Renal cortical epithelial cell (primary cell): ENCODE data around the gene PALM. TPM values are rescaled to one million over a fixed set of nuclear protein-coding genes. Genes with fewer than 3 reads are reported as not detected.
"Not testable (repeated sequence)": the region's sequence is repeated elsewhere in the genome, so short reads cannot be mapped to it uniquely, and the experiment has no call there.

Experiments
- DNase-seq: peaks from one replicate; pipeline ENCODE4 v3.0.0-alpha.2; 2011; ENCODE audit warnings: low read depth
- total RNA-seq: library from RNA; depleted of rRNA; stranded (reverse); fragments of >200 nt; gene quantifications from 2 replicates; pipeline ENCODE4 v1.2.3, GENCODE V29; 2014

Gene PALM
- total RNA-seq, 1 donor from 2014 or later: 45.4 TPM

GRCh38 chr19:679418-680286 lies 29.1 kb upstream of the PALM start:
- DNase-seq: peak; percentile 25

DNA sequence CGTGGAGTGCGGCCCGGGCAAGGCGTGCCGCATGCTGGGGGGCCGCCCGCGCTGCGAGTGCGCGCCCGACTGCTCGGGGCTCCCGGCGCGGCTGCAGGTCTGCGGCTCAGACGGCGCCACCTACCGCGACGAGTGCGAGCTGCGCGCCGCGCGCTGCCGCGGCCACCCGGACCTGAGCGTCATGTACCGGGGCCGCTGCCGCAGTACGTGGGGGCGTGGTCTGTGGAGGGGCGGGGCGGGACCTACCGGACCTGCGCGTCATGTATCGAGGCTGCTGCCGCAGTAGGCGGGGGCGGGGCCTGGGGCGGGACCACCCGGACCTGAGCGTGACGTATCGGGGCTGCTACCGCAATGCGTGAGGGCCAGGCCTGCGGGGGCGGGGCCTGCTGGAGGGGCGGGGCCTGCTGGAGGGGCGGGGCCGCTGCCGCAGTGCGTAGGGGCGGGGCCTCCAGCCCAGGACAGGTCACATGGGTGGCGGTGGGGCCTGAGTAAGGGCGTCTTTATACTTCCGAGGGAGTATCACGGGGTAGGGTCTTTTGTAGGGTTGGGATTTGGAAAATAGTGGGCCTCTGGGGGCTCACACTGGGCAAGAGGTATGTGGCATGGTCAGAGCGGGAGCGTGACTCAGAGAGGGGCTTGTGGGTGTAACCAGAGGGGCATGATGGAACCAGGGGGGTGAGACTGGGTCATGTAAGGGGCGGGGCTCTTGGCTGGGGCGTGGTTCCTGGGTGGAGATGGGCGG lies 28.3 kb upstream of the PALM start:
- DNase-seq: peak; percentile 89

DNA sequence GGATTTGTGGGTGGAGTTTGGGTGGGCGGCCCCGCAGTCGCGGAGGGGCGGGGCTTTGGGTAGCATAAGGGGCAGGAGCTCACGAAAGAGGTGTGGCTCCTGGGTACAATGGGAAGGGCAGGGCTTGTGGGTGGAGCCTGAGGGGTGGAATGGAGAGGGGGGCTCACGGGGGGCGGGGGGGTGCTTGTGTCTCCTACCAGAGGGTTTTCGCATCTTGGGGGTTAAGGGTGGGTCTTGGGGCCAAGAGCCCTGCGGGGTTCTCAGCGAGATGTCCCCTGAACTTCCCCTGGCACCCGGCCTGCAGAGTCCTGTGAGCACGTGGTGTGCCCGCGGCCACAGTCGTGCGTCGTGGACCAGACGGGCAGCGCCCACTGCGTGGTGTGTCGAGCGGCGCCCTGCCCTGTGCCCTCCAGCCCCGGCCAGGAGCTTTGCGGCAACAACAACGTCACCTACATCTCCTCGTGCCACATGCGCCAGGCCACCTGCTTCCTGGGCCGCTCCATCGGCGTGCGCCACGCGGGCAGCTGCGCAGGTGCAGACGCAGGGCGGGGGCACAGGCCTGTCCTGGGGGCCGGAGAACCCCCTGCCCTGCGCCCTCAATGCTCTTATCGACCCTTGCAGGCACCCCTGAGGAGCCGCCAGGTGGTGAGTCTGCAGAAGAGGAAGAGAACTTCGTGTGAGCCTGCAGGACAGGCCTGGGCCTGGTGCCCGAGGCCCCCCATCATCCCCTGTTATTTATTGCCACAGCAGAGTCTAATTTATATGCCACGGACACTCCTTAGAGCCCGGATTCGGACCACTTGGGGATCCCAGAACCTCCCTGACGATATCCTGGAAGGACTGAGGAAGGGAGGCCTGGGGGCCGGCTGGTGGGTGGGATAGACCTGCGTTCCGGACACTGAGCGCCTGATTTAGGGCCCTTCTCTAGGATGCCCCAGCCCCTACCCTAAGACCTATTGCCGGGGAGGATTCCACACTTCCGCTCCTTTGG lies 27.4 kb upstream of the PALM start:
- DNase-seq: no peak

GRCh38 chr19:682678-683320 lies 25.9 kb upstream of the PALM start:
- no peak for DNase-seq

DNA sequence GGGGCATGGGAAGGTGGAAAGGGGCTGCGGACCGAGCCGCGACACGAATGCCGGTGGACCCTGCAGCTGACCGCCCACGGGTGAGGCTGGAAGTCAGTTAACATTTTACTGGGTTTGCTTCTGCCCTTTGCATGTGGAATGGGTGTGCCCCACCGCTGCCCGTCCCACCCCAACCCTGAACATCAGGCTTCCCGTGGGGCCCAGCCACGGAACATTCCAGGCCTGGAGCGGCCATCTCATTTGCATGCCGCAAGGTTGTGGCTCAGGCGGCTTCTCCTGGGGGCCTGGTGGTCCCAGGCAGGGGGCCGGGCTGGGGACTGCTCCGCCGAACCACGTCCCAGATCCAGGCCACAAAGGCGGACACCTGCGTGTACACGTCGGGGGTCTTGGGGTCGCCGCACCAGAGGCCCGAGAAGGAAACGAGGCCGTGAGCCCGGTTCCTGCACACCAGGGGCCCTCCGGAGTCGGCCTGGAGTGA lies 23.2 kb upstream of the PALM start:
- DNase-seq: no peak

- no peak for DNase-seq
Observed at GRCh38 chr19:686589-687297, 22.0 kb upstream of the PALM start.

DNA sequence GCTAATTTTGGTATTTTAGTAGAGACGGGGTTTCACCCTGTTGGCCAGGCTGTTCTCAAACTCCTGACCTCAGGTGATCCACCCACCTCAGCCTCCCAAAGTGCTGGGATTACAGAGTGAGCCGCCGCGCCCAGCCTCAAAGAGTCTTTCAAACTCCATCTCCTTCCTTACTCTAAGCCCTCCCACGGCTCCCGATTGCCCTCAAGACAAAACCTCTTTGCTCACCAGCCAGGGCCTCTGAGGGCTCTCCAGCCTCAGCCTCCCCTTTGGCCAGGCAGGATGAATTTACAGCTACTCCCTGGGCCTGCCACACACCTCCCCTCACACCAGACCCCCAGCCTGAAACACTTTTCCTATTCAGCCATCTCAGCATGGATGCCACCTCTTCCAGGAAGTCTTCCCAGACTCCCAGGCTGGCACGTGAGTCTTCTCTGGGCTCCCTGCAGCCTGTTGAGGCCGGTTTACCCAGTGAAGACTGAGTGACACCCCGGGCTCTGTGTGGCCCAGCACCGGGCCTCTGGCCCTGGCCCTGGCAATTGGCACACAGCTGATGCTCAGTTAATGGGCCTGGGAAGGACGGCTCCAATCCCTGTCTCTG lies 21.1 kb upstream of the PALM start:
- no peak for DNase-seq

GRCh38 chr19:688214-688613 lies 20.5 kb upstream of the PALM start:
- DNase-seq: no peak

GRCh38 chr19:688992-689391 lies 19.7 kb upstream of the PALM start:
- no peak for DNase-seq

GRCh38 chr19:690203-690602 lies 18.5 kb upstream of the PALM start:
- no peak for DNase-seq

DNA sequence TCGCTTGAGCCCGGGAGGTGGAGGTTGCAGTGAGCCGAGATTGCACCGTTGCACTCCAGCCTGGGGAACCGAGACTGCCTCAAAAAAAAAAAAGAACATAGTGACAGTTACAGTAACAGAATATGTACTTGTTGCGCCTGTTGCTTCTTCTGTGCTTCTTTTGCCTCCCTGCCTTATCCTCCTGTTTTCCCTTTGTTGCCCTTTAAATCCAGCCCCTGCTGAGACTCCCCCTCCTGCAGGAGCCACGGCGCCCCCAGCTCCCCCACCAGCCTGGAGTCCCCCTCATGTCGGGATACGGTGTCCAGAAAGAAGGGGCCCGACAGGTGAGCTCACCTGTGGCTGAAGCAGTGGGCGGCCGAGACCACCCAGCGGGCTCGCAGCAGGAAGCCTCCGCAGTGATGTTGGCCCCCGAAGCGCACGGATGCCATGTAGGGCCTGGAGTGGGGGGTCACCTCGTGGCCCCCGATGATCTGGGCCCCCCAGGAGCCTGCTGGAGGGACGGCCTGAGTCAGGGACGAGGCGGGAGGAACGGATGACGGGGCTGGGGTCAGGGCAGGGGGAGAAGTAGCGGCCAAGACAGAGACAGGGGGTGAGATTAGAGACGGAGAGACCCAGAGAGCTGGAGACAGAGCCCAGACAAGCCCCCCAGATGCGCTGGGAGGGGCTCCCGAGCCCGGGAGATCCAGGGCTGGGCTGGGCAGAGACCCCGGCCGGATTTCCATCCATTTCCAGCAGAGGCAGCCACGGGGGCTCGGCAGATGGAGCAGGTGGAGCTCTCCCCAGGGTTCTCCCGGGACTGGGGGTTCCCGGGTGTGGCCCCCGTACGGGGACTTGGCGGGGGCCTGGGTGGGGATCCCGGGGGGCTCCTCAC lies 14.0 kb upstream of the PALM start:
- no peak for DNase-seq

DNA sequence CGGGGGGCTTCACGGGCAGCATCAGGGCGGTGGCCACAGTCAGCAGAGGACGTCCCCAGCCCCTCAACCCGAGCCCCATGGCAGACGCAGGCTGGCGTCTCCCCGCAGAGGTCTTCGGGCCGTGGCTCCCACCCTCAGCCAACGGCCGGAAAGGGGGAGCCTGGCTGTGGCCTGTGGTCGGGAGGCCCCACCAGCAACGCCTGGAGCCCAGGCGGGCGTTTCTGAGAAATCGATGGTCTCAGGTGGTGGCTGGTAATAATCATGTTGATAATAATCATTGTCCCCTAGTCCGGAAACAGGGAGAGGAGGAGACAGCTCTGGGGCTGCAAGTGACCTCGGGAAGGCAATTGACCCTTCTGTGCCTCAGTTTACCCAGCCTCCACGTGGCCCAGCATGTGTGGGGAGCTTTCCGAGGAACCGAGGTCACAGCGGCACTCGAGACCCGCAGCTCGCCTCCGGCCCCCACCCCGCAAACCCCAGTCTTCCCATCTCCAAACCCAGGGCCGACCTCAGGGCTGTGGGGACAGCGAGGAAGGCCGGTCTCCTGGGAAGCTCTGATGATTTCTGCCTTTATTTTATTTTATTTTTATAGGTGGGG lies 13.3 kb upstream of the PALM start, which contains the start of gene PRSS57:
Gene PRSS57, minus strand, starts transcription at position 101 of the 598 bp plus-strand sequence. Its CDS starts 22 bp downstream, at position 79.
- no peak for DNase-seq

GRCh38 chr19:698529-698928 lies 10.2 kb upstream of the PALM start:
- DNase-seq: not testable (repeated sequence)

- DNase-seq: not testable (repeated sequence)
Observed at GRCh38 chr19:699885-700284, 8.8 kb upstream of the PALM start.

DNA sequence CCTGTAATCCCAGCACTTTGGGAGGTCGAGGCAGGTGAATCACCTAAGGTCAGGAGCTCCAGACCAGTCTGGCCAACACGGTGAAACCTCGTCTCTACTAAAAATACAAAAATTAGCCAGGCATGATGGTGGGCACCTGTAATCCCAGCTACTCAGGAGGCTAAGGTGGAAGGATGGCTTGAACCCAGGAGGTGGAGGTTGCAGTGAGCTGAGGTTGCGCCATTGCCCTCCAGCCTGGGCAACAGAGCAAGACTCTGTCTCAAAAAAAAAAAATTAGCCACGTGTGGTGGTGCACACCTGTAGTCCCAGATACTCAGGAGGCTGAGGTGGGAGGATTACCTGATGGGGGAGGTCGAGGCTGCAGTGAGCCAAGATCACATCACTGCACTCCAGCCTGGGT lies 5.9 kb upstream of the PALM start:
- DNase-seq: not testable (repeated sequence)

DNA sequence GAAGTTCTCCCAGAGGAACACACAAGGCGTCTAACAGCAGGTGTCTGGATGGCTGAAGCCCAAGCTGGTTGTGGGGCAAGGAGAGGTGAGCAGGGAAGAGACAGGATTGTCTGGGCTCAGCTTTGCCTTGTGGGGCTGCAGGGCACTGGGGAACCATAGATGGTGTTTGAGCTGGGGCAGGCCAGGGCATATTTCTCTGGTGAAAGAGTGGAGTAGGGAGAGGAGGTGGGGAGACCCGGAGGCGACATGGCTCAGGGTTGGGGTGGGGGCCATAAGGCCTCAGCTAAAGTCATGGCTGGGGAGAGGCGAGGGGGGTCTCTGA lies 5.4 kb upstream of the PALM start:
- DNase-seq: no peak

- peak; percentile 27 for DNase-seq
Observed at GRCh38 chr19:703651-704446, 4.9 kb upstream of the PALM start.

GRCh38 chr19:704447-704741 lies 4.3 kb upstream of the PALM start:
- DNase-seq: no peak
